ENCODE measurements around the gene TP53TG5. TPM values are rescaled to one million over a fixed set of nuclear protein-coding genes. Genes with fewer than 3 reads are reported as not detected.

Gene TP53TG5
- total RNA-seq, 4 donors from 2014 or later: not detected

DNA sequence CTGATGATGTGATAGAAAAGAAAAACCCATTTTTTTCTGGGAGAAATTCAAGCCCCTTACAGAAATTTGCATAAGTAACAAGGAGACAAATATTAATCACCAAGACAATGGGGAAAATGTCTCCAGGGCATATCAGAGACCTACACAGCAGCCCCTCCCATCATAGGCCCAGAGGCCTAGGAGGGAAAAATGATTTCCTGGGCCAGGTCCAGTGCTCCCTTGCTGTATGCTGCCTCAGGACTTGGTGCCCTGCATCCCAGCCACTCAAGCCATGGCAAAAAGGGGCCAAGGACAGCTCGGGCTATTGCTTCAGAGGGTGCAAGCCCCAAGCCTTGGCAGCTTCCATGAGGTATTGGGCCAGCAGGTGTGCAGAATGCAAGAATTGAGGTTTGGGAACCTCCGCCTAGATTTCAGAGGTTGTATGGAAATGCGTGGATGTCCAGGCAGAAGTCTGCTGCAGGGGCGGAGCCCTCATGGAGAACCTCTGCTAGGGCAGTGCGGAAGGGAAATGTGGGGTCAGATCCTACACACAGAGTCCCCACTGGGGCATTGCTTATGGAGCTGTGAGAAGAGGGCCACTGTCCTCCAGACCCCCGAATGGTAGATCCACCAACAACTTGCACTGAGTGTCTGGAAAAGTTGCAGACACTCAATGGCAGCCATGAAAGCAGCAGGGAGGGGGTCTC is 22.4 kb upstream of the TP53TG5 start:
- intact Hi-C loops (cut with DNase I; ENCODE audit: low total_unique reads): no loop called here
- DNase-seq (ENCODE audit: low spot score in 2 of 2): no peak
- TF ChIP-seq, protein P1, sequence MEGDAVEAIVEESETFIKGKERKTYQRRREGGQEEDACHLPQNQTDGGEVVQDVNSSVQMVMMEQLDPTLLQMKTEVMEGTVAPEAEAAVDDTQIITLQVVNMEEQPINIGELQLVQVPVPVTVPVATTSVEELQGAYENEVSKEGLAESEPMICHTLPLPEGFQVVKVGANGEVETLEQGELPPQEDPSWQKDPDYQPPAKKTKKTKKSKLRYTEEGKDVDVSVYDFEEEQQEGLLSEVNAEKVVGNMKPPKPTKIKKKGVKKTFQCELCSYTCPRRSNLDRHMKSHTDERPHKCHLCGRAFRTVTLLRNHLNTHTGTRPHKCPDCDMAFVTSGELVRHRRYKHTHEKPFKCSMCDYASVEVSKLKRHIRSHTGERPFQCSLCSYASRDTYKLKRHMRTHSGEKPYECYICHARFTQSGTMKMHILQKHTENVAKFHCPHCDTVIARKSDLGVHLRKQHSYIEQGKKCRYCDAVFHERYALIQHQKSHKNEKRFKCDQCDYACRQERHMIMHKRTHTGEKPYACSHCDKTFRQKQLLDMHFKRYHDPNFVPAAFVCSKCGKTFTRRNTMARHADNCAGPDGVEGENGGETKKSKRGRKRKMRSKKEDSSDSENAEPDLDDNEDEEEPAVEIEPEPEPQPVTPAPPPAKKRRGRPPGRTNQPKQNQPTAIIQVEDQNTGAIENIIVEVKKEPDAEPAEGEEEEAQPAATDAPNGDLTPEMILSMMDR (IDR thresholded peaks at IDR 0.05): no peak
- no peak for TF ChIP-seq POLR2A (IDR thresholded peaks at IDR 0.05)
- H3K4me3 ChIP-seq (ENCODE audit: low read depth, poor library complexity, severe bottlenecking): no peak overlapping the region
- 89 to 94% methylated on average over 6 of the region's 6 CpGs for WGBS, 2 donors

DNA sequence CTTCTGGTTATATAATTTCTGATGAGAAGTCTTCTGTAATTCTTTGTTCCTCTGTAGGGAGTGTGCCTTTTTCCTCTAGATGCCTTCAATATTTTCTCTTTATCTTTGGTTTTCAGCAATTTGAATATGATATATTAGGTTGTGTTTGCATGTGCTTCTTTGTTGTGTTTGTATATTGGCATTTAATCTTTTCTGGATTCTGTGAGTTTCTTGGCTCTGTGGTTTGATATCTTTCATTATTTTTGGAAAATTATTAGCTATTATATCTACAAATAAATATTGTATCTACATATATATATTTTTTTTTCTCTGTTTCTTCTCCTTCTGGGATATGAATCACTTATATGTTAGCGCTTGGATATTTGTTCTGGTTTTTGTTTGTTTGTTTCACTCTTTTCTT is 20.9 kb upstream of the TP53TG5 start:
- intact Hi-C loops (cut with DNase I; ENCODE audit: low total_unique reads): no loop called here
- TF ChIP-seq POLR2A (IDR thresholded peaks at IDR 0.05): no peak
- TF ChIP-seq, protein P1 (IDR thresholded peaks at IDR 0.05): no peak
- no peak for DNase-seq (ENCODE audit: low spot score in 2 of 2)
- 94 to 100% methylated on average over 1 of the region's 1 CpG for WGBS, 2 donors
- H3K4me3 ChIP-seq (ENCODE audit: low read depth, poor library complexity, severe bottlenecking): no peak overlapping the region

DNA sequence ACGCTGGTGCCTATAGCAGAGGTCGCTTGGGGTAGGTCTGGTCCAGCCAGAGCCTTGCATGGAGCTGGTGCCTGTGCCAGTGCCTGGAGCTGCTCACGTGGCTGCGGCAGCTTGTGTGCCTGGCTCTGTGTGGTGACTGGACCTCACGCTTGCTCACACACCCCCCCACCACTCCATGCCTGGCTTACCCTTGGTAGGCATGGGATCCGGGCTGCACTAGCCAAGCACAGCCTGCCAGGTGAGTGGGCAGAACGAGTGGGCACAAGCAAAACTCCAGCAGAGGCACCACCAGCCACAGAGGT is 16.9 kb upstream of the TP53TG5 start:
- no peak for DNase-seq (ENCODE audit: low spot score in 2 of 2)
- intact Hi-C loops (cut with DNase I; ENCODE audit: low total_unique reads): no loop called here
- H3K4me3 ChIP-seq (ENCODE audit: low read depth, poor library complexity, severe bottlenecking): no peak overlapping the region
- TF ChIP-seq POLR2A (IDR thresholded peaks at IDR 0.05): no peak
- TF ChIP-seq, protein P1 (IDR thresholded peaks at IDR 0.05): no peak
- 90 to 96% methylated on average over 4 to 7 of the region's 7 CpGs for WGBS, 2 donors

- intact Hi-C loops (cut with DNase I; ENCODE audit: low total_unique reads): no loop called here
- TF ChIP-seq, protein P1 (IDR thresholded peaks at IDR 0.05): no peak
- no peak for TF ChIP-seq POLR2A (IDR thresholded peaks at IDR 0.05)
- DNase-seq (ENCODE audit: low spot score in 2 of 2): no peak
- 80 to 86% methylated on average over 21 of the region's 21 CpGs for WGBS, 2 donors
- no peak overlapping the region for H3K4me3 ChIP-seq (ENCODE audit: low read depth, poor library complexity, severe bottlenecking)
Measured at GRCh38 chr20:45394221-45395113, 16.3 kb upstream of the TP53TG5 start.

GRCh38 chr20:45392733-45393132 is 14.6 kb upstream of the TP53TG5 start:
- no peak overlapping the region for H3K4me3 ChIP-seq (ENCODE audit: low read depth, poor library complexity, severe bottlenecking)
- no peak for DNase-seq (ENCODE audit: low spot score in 2 of 2)
- TF ChIP-seq POLR2A (IDR thresholded peaks at IDR 0.05): no peak
- TF ChIP-seq, protein P1 (IDR thresholded peaks at IDR 0.05): no peak
- WGBS, 2 donors: 80 to 88% methylated on average over 3 of the region's 3 CpGs
- intact Hi-C loops (cut with DNase I; ENCODE audit: low total_unique reads): no loop called here

Measured in lower leg skin (tissue), 4 donors.